HCT116 (cell line): ENCODE measurements around the gene GAK. TPM values are rescaled to one million over a fixed set of nuclear protein-coding genes. Genes with fewer than 3 reads are reported as not detected.

Source experiments
- ATAC-seq: fragments of 200-7000 bp; cut with Tn5 transposase; 2 replicates; pipeline ENCODE4 v1.9.1; 2020; ENCODE audit warnings: mild to moderate bottlenecking, moderate library complexity
- BruUV-seq: library from RNA; stranded (reverse); fragments of 400-500 nt; replicated peaks from 2 replicates; lab custom pipeline; 2021; lab: Mats Ljungman, UMichigan
- CTCF ChIA-PET: fragments of 300-600 bp; sonication (Branson Sonifier 250); formaldehyde crosslinking; loops from one replicate; lab custom pipeline; 2021; ENCODE audit warnings: antibody characterized with exemption; lab: Charles Lee
- POLR2A ChIA-PET: fragments of 300-600, 350-600 bp; sonication (Branson Sonifier 250); formaldehyde crosslinking; loops from one replicate; lab custom pipeline; 2021; ENCODE audit warnings: antibody characterized with exemption; lab: Charles Lee
- RAD21 ChIA-PET, 2 experiments: fragments of 300-600 bp; sonication (Branson Sonifier 250); formaldehyde crosslinking; loops; one replicate each; lab custom pipeline; 2023; ENCODE audit warnings: low total read pairs in 2 of 2; ENCODE audit not compliant: uncharacterized antibody in 2 of 2, unreplicated experiment in 2 of 2, low non-redundant PET in 1 of 2; lab: Charles Lee
- DNase-seq: peaks from one replicate; pipeline ENCODE4 v3.0.0-alpha.2; 2010; ENCODE audit warnings: low read depth, low spot score
- H2AFZ ChIP-seq: fragments of 200-600 bp; shearing (Covaris generic), sonication (generic); 2 replicates; pipeline ENCODE4 v1.6.1; 2017; ENCODE audit warnings: low read depth, mixed run types, mixed read lengths, antibody characterized with exemption, low read length; ENCODE audit not compliant: poor library complexity, severe bottlenecking
- H3K27ac ChIP-seq: 2 replicates; pipeline ENCODE4 v1.5.1; 2012; ENCODE audit warnings: low read depth, low read length
- H3K27me3 ChIP-seq: fragments of 200-600 bp; sonication (generic); 2 replicates; pipeline ENCODE4 v1.6.1; 2016; ENCODE audit warnings: mixed run types, low read length, mixed read lengths; ENCODE audit not compliant: insufficient read depth
- H3K36me3 ChIP-seq, 2 experiments: fragments of 200-500 bp in 1 of 2; fragments of 200-600 bp in 1 of 2; sonication (Bioruptor generic) in 1 of 2; sonication (generic) in 1 of 2; 2 replicates each; pipeline versions ENCODE4 v1.5.1 to v1.6.1; 2014 to 2016; ENCODE audit warnings: low read length in 2 of 2, inconsistent platforms in 1 of 2, mixed read lengths in 1 of 2, mixed run types in 1 of 2; ENCODE audit not compliant: insufficient read depth in 2 of 2, control insufficient read depth in 1 of 2
- H3K4me1 ChIP-seq, 2 experiments: fragments of 200-600 bp in 1 of 2; sonication (generic) in 1 of 2; 2 replicates each; pipeline versions ENCODE4 v1.5.1 to v1.6.1; 2012 to 2017; ENCODE audit warnings: low read length in 2 of 2, inconsistent platforms in 1 of 2, mild to moderate bottlenecking in 1 of 2, mixed read lengths in 1 of 2, mixed run types in 1 of 2, moderate library complexity in 1 of 2; ENCODE audit not compliant: insufficient read depth in 2 of 2, control insufficient read depth in 1 of 2
- H3K4me2 ChIP-seq: fragments of 200-600 bp; sonication (generic); 2 replicates; pipeline ENCODE4 v1.6.1; 2017; ENCODE audit warnings: mixed run types, low read length, mixed read lengths
- H3K4me3 ChIP-seq, 2 experiments: fragments of 200-600 bp in 1 of 2; sonication (generic) in 1 of 2; replicated peaks in 1 of 2; 2 replicates each; pipeline ENCODE4 v1.5.1; 2011 to 2016; ENCODE audit warnings: low read length in 2 of 2, control low read depth in 1 of 2, low read depth in 1 of 2, mild to moderate bottlenecking in 1 of 2, mixed read lengths in 1 of 2, mixed run types in 1 of 2
- H3K79me2 ChIP-seq: fragments of 200-600 bp; sonication (generic); 2 replicates; pipeline ENCODE4 v1.6.1; 2017; ENCODE audit warnings: mild to moderate bottlenecking, mixed run types, low read length, moderate library complexity, mixed read lengths; ENCODE audit not compliant: insufficient read depth
- H3K9ac ChIP-seq: fragments of 200-600 bp; sonication (generic); 2 replicates; pipeline ENCODE4 v1.6.1; 2016; ENCODE audit warnings: low read length, mixed read lengths
- H3K9me2 ChIP-seq: fragments of 200-600 bp; sonication (generic), shearing (Covaris generic); 2 replicates; pipeline ENCODE4 v1.6.1; 2017; ENCODE audit warnings: mixed run types, mild to moderate bottlenecking, moderate library complexity; ENCODE audit not compliant: insufficient read depth
- H3K9me3 ChIP-seq, 2 experiments: fragments of 200-500 bp in 1 of 2; fragments of 200-600 bp in 1 of 2; sonication (Bioruptor generic) in 1 of 2; sonication (generic) in 1 of 2; 2 replicates each; pipeline ENCODE4 v1.6.1; 2014 to 2017; ENCODE audit warnings: low read length in 2 of 2, mixed read lengths in 2 of 2, inconsistent platforms in 1 of 2, low read depth in 1 of 2, mild to moderate bottlenecking in 1 of 2, mixed run types in 1 of 2, moderate library complexity in 1 of 2; ENCODE audit not compliant: control insufficient read depth in 1 of 2, insufficient read depth in 1 of 2
- H4K20me1 ChIP-seq: fragments of 200-600 bp; sonication (generic), shearing (Covaris generic); 2 replicates; pipeline ENCODE4 v1.6.1; 2017; ENCODE audit warnings: mixed run types, mild to moderate bottlenecking, moderate library complexity; ENCODE audit not compliant: insufficient read depth
- POLR2A ChIP-seq: IDR thresholded peaks from 2 replicates; pipeline ENCODE4 v1.7.0; 2011; ENCODE audit warnings: borderline replicate concordance; ENCODE audit not compliant: insufficient read depth, insufficient read length; ENCODE audit errors: extremely low read depth
- RAD21 ChIP-seq: IDR thresholded peaks from 2 replicates; pipeline ENCODE4 v1.6.1; 2012; ENCODE audit warnings: low read depth, mild to moderate bottlenecking
- SIN3A ChIP-seq: IDR thresholded peaks from 2 replicates; pipeline ENCODE4 v1.6.1; 2012; ENCODE audit warnings: low read depth
- SP1 ChIP-seq: IDR thresholded peaks from 2 replicates; pipeline ENCODE4 v1.6.1; 2012; ENCODE audit warnings: low read depth
- intact Hi-C: fragments of 100-400 bp; cut with micrococcal nuclease; formaldehyde crosslinking; loops from 2 replicates; pipeline ENCODE4 v1.10.0; 2022
- total RNA-seq: library from RNA; stranded (reverse); gene quantifications from one replicate; pipeline ENCODE4 v1.2.1, GENCODE V29; 2021; ENCODE audit not compliant: unreplicated experiment
- TF ChIP-seq, protein P1 (sequence below): IDR thresholded peaks from 2 replicates; pipeline ENCODE4 v1.6.1; 2011; ENCODE audit warnings: mild to moderate bottlenecking, low read length, moderate library complexity; ENCODE audit not compliant: insufficient replicate concordance; ENCODE audit errors: extremely low read depth
- TF ChIP-seq, protein P2 (sequence below): IDR thresholded peaks from 2 replicates; pipeline ENCODE4 v1.6.1; 2012
- TF ChIP-seq, protein P3 (sequence below): IDR thresholded peaks from 2 replicates; pipeline ENCODE4 v1.6.1; 2012; ENCODE audit warnings: low read depth

Gene GAK
- total RNA-seq, 1 experiment from 2014 or later, result 123 TPM

DNA sequence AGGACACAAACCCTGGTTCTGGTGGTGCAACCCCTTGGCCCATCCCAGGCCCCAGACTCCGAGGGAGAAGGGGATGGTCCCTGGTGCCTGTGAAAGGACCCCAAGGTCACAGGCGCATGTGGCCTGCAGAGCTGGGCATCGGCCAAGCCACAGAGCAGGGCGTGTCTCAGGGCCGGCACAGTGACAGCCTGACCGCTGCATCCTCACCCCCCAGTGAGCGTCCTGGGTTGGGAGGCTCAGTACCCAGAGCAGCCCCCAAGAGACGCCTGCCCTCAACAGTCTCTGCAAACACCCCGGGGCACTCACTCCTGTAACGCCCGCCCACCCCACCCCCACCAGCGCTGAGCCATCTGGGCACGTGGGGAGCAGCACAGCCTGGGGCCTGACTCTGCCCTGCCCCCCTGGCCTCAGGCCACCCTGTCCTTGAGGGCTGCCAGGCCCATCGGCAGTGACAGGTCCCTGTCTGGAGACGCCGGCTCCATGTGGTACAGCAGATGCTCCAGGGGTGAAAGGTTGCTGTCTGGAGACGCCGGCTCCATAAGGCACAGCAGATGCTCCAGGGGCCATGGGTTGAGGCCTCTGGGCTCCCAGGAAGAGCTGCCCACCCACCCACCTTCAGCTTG is 81.7 kb downstream of the GAK start:
- ChIA-PET CTCF (no interaction called here), RAD21 (no interaction called here), POLR2A (no interaction called here)
- BruUV-seq, result no TSS peak
- H3K9me2 ChIP-seq, result no peaks in the 10 kb centered on the region
- H3K4me1 ChIP-seq, result no peaks in the 10 kb centered on the region
- no peaks in the 10 kb centered on the region for H3K27me3 ChIP-seq
- DNase-seq (no peak), ATAC-seq (no peak)
- intact Hi-C loops, result no loop called here
- H2AFZ ChIP-seq, result no peak overlapping the region
- no peak overlapping the region for H3K4me2 ChIP-seq
- no peaks in the 10 kb centered on the region for H3K9me3 ChIP-seq
- TF ChIP-seq, protein P1, sequence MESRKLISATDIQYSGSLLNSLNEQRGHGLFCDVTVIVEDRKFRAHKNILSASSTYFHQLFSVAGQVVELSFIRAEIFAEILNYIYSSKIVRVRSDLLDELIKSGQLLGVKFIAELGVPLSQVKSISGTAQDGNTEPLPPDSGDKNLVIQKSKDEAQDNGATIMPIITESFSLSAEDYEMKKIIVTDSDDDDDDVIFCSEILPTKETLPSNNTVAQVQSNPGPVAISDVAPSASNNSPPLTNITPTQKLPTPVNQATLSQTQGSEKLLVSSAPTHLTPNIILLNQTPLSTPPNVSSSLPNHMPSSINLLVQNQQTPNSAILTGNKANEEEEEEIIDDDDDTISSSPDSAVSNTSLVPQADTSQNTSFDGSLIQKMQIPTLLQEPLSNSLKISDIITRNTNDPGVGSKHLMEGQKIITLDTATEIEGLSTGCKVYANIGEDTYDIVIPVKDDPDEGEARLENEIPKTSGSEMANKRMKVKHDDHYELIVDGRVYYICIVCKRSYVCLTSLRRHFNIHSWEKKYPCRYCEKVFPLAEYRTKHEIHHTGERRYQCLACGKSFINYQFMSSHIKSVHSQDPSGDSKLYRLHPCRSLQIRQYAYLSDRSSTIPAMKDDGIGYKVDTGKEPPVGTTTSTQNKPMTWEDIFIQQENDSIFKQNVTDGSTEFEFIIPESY, result no peak
- TF ChIP-seq SP1, result no peak
- TF ChIP-seq, protein P2, sequence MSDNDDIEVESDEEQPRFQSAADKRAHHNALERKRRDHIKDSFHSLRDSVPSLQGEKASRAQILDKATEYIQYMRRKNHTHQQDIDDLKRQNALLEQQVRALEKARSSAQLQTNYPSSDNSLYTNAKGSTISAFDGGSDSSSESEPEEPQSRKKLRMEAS, result no peak
- TF ChIP-seq, protein P3, sequence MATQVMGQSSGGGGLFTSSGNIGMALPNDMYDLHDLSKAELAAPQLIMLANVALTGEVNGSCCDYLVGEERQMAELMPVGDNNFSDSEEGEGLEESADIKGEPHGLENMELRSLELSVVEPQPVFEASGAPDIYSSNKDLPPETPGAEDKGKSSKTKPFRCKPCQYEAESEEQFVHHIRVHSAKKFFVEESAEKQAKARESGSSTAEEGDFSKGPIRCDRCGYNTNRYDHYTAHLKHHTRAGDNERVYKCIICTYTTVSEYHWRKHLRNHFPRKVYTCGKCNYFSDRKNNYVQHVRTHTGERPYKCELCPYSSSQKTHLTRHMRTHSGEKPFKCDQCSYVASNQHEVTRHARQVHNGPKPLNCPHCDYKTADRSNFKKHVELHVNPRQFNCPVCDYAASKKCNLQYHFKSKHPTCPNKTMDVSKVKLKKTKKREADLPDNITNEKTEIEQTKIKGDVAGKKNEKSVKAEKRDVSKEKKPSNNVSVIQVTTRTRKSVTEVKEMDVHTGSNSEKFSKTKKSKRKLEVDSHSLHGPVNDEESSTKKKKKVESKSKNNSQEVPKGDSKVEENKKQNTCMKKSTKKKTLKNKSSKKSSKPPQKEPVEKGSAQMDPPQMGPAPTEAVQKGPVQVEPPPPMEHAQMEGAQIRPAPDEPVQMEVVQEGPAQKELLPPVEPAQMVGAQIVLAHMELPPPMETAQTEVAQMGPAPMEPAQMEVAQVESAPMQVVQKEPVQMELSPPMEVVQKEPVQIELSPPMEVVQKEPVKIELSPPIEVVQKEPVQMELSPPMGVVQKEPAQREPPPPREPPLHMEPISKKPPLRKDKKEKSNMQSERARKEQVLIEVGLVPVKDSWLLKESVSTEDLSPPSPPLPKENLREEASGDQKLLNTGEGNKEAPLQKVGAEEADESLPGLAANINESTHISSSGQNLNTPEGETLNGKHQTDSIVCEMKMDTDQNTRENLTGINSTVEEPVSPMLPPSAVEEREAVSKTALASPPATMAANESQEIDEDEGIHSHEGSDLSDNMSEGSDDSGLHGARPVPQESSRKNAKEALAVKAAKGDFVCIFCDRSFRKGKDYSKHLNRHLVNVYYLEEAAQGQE, result no peak
- no peak for TF ChIP-seq POLR2A
- TF ChIP-seq SIN3A, result no peak
- no peak for TF ChIP-seq RAD21
- no peak overlapping the region for H3K27ac ChIP-seq
- H3K79me2 ChIP-seq, result no peaks in the 10 kb centered on the region
- H3K36me3 ChIP-seq, result 0 out of 4 replicates have a peak, but pooled peaks cover 0 to 2% of the 10 kb centered on the region in 2 experiments
- no peak overlapping the region for H3K9ac ChIP-seq
- H3K4me3 ChIP-seq, result no peak overlapping the region
- no peaks in the 10 kb centered on the region for H4K20me1 ChIP-seq
